GM21619 (cell line): Measurements from ENCODE around the gene COMMD8.

Experiments used
- ATAC-seq: cut with Tn5 transposase; IDR thresholded peaks from one replicate; pipeline ENCODE4 v1.9.1; 2021; ENCODE audit not compliant: unreplicated experiment

Gene COMMD8

DNA sequence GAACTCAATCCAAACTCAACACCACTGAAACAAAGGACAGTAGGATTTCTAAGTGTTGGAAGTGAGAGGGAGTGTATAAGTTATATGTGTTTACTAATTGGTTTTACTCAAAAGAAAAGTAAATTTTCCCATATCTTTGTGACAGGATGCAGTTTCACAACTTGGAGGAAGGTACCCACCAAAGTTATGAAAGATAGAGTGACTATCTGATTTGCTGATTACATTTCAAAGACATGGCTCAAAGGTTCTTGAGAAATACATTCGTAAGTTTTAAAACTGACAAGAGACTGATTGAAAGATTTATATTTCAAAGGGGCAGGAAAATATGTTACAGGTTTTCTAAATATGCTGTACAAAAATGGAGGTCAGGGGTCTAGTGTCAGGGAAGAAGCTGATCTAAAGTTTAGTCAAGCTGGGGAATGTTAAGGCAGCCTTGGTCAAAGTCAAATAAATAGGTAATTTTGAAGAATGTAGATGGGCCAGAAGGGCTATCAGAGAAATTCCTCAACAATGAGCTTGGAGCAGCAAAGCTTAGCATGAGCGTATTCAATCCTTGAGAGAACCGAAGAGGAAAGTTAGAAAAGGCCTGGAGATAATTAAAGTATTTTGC lies 9.7 kb upstream of the COMMD8 start:
- no peak for ATAC-seq

DNA sequence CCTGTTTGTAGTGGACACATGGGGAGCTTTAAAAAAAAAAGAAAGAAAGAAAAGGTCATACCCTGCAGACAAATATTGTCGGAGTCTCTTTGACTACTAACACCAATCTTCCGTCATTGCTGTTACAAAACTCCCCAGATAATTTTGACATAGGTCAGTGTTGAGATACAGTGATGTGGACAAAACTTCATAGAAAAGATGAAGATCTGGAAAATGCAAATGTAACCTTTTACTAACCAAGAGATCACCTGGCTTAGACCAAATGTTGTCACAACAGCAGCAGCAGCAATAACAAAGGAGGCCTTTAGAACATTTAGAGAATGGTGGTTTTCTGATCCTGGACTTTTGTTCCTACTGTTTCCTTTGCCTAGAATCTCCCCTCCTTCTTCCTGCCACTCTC lies 8.1 kb upstream of the COMMD8 start:
- no peak for ATAC-seq

DNA sequence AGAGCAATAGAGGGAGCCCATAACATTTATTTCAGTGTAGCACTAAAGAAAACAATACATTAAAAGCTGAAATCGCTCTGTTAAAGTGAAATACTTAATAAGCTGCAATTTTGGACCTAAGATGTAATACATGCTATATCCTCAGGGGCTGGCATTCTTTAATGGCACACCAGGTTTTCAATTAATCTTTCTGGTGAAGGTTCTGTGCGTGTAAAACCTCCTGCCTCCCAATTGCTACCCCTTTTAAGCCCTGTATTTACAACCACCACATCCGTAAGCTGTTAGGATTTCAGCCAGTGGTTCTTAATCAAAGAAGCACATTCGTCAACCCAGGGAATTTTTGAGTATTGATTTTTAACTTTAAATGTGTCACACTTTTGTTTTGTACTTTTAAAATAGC lies 7.6 kb upstream of the COMMD8 start:
- no peak for ATAC-seq

DNA sequence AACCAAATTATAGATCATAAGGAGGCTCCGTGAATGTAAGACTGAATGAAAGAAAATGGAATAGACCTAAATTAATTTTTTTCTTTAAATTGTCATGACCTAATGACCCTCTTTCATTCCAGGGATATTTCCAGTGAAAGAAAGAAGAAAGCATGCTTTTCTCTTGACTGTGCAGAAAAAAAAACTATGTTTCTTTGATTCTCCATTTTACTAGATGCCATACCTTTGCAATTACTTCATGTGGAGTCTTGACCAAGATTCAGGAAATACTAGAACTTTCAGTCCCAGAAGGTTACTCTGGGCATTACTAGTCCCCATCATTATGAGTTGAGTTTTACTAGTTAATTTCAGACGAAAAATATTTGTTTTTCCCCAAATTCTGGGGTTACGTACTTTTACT lies 6.4 kb upstream of the COMMD8 start:
- ATAC-seq, result no peak

DNA sequence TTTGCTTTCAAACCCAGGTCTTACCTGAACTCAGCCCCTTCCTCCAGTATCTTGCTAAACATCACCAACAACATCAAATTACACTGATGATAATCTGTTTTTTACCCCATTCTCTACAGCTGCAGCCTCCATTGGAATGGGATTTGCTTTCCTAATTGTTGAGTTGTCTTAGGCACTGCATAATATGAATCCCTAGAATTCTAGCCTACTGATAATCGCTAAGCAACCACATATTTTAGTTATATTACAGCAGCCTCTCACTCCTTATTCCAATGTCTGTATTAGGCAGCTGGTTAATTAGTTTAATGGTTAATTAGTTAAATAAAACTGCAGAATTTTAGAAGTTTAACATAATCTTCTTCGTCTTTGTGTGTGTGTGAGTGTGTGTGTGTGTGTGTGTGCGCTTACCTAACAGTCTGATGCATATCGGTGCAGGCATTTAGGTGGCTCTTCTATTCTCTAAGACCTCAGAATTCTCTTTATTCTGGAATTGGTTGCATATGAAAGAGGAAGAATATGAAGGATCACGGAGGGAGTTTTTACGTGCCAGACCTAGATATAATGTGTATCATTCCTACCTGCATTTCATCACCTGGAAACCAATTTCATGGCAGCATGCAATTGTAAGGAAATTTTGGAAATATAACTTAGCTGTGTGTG lies 5.3 kb upstream of the COMMD8 start:
- ATAC-seq, result no peak

DNA sequence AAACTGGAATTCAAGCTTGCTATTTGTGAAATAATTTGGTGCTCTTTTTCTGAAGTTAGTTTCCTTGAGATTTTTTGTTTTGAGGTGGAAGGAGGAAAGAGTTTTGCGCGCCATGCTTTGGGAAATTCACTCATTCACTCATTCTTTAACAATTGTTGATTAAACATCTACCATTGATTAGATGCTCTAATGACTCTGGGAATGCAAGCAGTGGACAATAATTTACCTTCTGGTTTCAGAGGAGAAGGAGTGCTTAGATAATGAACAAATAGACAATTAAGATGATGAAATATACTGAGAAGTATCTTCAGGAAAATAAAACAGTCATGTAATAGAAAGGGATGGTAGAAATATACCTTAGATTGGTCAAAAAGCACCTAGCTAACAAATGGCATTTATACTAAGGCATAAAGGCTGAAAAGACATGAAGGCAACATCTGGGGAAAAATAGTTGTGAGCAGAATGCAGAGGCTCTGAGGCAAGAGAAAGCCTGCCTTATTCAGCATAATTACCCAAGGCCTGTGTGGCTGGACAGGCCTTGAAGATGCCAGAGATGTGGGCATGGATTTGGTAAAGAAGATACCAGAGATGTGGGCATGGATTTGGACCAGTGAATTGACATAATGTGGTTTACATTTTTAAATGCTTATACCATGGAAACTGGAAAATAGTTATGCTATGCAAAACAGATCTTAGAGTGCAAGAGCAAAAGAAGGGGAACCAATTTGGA lies 2.7 kb upstream of the COMMD8 start:
- no peak for ATAC-seq

DNA sequence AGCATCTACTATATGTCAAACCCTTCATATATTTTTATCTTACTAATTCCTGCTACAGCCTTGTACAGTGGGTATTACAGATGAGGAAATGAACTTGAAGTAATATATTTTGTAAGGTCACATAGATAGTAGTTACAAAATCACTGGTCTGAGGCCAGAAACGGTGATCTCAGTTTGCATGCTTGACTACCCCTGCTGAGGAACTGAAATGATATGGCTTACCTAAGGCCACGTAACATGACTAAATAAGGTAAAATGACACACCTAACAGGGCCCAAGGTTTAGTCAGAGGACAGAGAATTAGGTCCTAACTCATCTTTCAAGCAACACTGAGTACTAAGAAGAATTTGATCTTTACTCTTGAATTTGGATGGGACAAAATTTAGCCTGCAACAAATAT lies 1.5 kb upstream of the COMMD8 start:
- no peak for ATAC-seq

DNA sequence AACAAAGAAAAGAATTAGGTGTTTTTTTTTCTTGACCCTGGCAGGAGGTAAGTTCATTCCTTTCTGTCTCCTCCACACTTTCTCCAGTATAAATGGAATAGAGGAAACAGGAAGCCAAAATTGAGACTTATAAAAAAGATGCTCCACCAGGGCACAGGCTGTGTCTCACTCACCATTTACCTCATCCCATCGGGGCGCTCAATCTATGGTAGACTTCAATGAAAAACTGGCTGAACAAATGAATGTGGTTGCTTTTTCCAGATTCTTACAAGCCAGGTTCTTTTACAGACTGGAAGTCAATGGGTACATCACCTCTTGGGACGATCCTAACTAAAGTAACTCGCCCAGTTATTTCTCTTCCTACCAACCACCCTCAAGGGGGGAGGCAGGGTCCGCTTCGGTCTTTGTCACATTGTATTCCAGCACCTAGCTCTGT lies 685 bp downstream of the COMMD8 start:
- peak; percentile 16 for ATAC-seq

DNA sequence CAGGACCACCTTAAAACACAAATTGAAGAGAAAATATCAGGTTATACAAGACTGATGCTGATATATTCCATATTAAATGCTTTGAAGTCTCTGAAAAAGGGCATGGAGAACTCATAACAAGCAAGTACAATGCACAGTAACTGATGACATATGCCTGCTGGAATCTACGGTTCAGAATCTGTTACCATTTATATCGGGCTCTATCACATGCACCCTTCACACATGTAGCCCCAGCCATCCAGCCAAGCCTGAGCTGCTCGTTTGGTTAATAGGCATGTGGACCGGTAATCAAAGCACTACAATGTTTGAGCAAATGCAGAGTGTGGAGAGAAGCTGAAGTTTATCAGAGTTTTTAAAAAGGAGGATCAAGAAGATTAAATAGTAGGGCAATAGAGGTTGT lies 11.8 kb downstream of the COMMD8 start:
- no peak for ATAC-seq

DNA sequence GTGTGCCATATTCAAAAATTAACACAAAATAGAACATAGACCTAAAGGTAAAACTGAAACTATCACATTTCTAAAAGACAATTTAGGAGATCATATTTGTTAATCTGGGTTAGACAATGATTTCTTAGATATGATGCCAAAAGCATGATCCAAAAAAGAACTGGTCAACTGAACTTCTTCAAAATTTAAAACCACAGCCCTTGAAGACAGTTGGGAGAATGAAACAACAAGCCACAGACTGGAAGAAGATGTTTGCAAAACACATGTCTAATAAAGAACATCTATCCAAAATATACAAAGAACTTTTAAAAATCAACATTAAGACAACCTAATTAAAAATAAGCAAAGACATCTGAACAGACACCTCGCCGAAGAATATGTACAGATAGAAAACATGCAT lies 19.5 kb downstream of the COMMD8 start:
- ATAC-seq, result no peak

DNA sequence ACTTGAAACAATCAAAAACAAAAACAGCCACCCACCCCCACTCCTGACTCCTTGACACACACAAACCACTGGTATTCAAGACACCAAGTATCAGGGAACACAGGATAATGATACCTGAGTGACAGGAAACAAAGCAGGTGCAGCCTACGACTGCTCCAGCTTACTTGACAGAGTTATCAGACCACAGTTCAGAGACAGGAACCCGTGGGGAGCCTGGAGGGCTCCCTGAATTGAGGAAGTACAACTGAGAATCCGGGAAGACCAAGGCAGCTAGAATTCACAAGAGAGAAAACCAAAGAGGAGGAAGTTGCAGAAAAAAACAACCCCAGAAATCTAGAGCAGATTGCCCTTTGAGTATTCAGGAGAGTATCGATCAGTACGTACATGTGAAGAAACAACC lies 20.5 kb downstream of the COMMD8 start:
- peak; percentile 73 for ATAC-seq

DNA sequence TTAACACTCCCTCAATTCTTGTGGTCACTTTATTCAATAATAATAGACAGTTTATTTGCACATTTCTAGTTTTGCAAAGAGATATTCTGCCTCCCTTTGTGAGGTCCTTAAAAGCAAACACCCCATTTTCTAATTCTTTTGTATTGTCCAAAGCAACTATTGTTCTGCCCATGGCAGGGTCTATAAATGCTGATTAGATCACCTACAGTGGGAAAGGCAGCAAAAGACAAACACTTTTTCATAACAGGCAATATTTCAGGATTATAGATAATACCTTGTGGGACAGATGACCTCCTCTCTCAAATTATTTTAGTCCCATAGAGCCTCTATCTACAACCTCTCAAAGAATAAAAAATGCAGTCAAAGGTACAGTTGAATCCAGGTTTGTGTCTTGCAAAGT lies 28.6 kb downstream of the COMMD8 start:
- ATAC-seq, result no peak

DNA sequence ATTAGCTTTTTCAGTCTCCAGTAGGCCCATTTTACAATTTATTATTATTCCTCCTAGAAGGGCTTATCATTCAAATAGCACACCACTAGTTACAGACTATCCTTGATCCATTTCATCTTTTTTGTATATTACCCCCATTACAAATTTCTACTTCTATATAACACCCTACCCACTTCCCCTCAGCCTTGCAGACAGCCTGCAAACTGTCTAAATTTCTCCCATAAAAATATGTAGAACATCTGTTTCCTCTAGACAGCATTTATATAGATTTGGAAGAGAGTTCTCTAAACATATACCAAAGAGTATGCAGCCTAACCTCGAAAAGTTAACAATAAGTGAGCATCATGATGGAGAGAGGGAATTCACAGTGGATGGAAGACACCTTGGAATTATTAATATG lies 30.8 kb downstream of the COMMD8 start:
- no peak for ATAC-seq

DNA sequence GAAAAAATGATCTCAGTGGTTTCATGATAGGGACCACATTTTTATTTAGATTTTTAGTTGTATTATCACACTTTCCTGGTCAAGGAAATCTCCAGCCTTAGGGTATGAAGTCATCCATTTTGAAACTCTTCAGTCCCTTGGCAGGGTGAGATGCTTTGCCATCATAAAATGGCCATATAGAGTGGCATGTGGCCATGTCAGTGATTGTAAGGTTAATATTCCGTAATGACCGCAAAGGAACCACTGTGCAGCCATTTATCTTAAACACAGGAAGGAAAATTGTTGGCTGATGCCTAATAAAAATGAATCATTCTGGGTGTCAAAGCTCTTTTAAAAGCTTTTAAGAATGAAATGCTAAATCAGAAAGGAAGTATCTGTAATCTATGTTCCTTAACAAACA lies 35.6 kb downstream of the COMMD8 start:
- ATAC-seq, result no peak

DNA sequence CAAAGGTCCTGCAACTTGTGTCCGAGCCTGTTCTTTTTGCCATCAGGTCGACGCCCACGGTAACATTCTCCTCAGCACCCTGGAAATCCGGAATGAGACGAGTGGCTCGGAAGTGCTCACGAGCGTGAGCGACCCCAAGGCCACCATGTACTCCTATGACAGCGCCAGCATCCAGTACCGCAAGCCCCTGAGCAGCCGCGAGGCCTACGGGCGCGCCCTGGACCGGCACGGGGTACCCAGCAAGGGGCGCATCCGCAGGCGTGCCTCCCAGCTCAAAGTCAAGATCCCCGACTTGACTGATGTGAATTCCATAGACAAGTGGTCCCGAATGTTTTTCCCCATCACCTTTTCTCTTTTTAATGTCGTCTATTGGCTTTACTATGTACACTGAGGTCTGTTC lies 37.9 kb downstream of the COMMD8 start:
- ATAC-seq, result no peak

DNA sequence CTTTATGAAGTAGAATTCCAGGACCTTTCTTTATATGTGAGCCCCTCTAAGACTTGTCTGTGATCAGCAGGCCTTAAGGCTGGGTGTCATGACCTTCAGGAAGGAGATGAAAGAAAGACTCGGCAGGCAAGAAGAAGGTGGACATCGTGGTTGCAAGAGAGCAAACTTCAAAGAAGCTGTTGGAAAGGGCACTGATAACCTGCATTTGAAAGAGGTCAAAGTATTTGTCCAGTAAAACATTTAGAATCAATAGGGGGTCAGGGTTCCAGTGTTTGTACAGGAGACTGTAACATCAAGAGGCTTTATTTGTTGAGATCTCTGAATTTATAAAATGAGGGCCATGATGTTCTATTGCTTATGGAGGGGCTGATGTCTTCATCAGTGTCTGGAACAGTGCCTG lies 44.2 kb downstream of the COMMD8 start:
- ATAC-seq, result no peak

DNA sequence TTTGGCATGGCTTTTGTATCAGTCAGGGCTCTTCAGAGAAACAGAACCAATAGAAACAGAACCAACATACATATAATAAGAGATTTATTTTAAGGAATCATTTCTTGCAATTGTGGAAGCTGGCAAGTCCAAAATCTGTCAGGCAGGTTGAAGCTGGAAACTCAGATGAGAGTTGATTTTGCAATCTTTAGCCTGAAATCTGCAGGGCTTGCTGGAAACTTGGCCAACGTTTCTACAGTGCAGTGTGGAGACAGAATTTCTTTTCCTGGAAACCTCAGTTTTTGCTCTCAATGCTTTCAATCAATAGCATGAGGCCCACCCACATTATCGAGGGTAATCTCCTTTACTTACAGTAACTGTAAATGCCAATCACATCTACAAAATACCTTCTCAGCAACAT lies 45.4 kb downstream of the COMMD8 start:
- no peak for ATAC-seq

DNA sequence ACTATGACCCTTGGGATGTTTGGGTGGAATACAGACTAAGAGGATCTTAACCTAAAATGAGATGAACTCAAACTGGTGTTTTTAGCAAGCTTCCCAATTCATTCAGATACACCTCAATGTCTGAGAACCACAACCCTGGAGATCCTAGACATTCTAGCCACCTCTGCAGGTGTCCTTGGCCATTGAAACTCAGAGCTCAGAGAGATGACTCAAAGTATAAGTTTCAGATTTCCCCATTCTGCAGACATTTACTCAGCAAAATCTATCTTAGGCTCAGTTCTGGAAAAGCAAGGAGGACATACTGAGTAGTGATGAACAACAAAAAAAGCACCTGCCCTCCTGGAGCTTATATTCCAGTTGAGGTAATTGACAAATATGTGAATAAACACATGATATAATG lies 47.8 kb downstream of the COMMD8 start:
- peak; percentile 63 for ATAC-seq

DNA sequence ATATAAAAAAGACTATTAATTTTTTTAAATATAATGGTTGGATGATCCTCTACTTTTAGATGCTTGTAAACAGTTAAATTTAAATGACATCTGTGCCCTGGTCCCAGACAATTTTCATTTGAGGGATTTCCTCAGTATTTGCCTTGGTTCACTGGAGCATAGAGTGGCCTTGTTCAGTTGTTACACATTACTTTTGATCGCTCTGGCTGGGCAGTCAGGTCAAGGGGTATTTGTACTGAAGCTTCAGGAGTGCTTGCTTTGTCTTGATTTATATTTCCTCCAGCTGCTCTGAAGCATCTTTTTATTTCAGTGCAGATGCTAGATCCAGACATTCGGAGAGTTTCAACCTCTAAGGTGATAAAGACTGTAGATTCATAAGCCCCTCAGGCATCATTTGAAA lies 50.0 kb downstream of the COMMD8 start:
- peak; percentile 66 for ATAC-seq

DNA sequence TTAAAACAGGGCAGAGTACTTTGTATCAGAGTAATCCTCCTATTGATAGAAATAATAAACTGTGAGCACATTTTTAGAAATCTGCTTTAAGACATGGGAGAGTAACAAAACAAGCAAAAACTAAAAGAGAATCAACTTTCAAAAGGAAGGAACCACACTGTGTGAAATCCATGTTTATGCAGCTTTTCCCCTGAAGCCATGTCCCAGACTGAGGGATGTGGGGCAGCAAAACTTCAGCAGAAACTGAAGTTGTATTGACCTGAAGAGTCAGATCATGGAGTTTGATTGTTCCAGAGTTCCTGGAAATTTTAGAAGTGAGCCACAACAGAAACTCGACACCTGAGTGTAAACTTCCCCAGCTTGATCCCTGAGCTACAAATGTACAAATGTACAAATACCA lies 53.2 kb downstream of the COMMD8 start:
- ATAC-seq, result no peak

DNA sequence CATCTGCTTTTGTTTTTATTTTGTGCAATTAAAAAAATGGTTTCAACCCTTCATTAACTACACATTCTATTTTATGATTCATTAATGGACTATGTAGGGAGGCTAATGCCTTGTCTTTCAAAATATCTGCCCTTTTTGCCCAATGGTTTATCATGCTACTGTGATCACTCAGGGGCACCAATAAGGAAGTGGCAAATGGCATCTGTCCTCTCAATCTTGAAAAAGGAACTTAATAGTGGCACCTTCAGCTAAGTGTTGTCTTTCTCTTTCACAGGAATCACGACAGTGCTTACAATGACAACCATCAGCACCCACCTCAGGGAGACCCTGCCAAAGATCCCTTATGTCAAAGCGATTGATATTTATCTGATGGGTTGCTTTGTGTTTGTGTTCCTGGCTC lies 57.1 kb downstream of the COMMD8 start:
- ATAC-seq, result no peak
